Measurements from ENCODE around the gene MYO1B. TPM values are rescaled to one million over a fixed set of nuclear protein-coding genes. Genes with fewer than 3 reads are reported as not detected.

The MYO1B gene
- total RNA-seq, 1 donor from 2014 or later = 81.6 TPM

DNA sequence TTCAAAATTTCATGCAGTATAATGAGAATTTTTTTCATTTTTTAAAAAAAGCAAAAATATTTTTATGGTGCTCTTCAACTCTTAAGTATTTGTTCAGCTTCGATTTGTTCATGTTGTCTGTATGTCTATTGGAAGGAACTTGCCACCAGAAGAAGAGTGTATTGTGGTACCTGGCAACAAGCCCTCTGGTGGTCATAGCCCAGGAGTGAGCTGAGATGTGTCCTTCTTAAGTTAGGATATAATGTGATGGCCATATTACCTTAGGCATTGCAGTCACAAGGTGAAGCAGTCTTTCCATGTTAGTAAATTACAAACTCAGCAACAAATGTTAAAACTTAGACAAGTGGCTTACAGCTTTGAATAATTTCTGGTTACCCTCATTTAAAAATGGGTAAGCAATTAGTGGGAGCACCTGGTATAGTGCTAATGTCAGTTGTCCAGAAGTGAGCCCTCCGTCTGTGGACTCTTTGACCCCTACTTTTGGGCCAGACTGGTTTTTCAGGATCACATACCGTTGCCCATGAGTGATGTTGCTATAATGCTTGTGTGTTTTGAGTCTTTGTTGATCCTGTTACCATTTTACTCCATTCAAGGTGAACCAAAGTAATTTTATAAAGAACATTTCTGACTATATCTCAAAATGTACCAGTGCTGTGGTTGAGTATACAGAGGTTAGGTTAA, 57.4 kb downstream of the MYO1B start:
- Mint-ChIP-seq H3K27ac (peak overlapping the region; percentile 55), H3K4me1 (peaks cover 21% of the 10 kb centered on the region), H3K36me3 (peaks cover 11% of the 10 kb centered on the region), H3K27me3 (ENCODE audit: low read depth) (no peaks in the 10 kb centered on the region), H3K9me3 (no peaks in the 10 kb centered on the region), H3K4me3 (no peak overlapping the region)
- TF ChIP-seq CTCF (IDR thresholded peaks at IDR 0.05; ENCODE audit: unreplicated experiment) = peak; percentile 13
- no peak for DNase-seq (ENCODE audit: low spot score in 2 of 2, unreplicated experiment in 2 of 2)

DNA sequence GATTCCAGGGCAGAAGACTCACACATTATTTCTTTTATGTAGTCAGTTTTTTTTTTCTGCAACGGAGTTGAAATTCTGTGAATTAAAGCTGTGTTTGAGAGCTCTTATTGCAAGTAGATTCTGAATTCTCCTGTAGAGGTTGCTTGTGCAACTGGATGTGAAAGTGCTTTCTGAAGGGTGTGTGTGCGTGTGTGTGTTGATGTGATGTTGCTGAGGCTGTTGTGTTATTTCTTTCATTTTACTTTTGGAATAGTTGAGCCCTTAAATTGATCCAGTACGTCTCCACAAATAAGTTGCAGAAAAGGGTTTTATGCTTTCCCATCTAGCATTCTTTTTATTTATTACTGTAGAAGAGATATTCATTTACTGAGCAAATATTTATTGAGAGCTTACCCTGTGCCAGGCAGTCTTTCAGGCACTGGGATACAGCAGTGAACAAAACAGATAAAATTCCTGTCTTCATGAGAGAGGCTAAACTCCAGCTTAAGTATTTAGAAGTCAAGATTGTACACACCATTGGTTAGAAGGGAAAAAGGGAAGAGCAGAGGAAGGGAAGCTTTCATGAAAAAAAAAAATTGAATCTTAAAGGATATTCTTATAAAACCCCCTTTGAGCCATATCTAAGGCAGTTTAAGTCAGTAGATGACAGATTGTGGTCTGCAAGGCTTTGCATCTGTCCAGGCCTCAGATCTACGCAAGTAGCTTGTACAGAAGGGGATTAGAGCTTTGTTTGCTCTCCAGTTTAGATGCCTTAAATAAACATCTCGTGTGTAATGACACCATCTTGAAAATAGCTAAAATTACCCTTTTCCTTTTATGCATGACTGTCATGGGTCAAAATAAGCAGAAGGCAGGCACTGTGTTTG, 58.2 kb downstream of the MYO1B start:
- Mint-ChIP-seq H3K27me3 (ENCODE audit: low read depth) (no peaks in the 10 kb centered on the region), H3K27ac (peak overlapping the region; percentile 55), H3K4me1 (peaks cover 21% of the 10 kb centered on the region), H3K4me3 (no peak overlapping the region), H3K9me3 (no peaks in the 10 kb centered on the region), H3K36me3 (peaks cover 11% of the 10 kb centered on the region)
- DNase-seq (ENCODE audit: low spot score in 2 of 2, unreplicated experiment in 2 of 2) = no peak
- no peak for TF ChIP-seq CTCF (IDR thresholded peaks at IDR 0.05; ENCODE audit: unreplicated experiment)

DNA sequence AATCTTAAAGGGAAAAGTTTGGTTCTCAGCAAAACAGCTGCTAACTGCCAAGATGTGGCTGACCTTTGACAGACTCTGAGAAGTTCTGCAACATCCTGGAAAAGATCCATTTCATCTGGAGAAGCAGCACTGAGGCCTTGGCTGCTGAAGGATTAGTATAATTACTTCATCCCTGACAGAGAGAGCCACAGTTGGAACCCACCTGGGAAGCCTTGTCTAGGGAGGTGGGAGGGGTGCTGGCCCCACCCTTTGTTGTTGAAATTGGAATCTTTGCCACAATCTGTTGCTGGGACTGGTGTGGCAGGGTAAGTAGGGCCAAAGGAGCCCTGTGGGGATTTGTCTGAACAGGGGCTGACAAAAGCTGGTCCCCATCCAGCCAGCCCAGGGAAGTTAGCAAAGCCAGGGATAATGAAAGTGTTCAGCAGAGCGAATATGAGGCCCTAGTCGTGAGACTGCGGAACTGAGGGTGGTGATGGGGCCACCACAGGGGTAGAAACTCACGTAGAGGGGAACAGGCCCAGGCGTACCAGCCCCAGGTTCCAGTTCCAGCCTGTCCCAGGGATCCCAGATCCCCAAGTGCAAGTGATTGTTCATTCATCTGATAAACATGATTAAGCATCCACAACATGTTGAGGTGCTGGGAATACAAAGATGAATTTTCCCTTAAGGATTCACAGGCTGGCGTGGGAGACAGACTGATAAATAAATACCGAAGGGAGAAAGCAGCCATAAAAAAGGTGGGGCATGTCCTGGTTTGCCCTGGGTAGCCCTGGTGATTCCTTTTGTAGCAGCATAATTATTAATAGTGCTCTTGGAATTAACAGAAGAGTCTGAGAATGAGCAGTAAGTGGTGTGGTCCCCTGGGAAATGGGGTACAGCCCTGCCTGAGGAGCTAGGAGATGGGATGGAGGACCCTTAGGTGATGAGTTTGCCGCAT, 60.0 kb downstream of the MYO1B start:
- Mint-ChIP-seq H3K27ac (peak overlapping the region; percentile 36), H3K27me3 (ENCODE audit: low read depth) (no peaks in the 10 kb centered on the region), H3K9me3 (no peaks in the 10 kb centered on the region), H3K4me1 (peaks cover 21% of the 10 kb centered on the region), H3K4me3 (no peak overlapping the region), H3K36me3 (peaks cover 8% of the 10 kb centered on the region)
- no peak for DNase-seq (ENCODE audit: low spot score in 2 of 2, unreplicated experiment in 2 of 2)
- TF ChIP-seq CTCF (IDR thresholded peaks at IDR 0.05; ENCODE audit: unreplicated experiment) = no peak

- no peak for TF ChIP-seq CTCF (IDR thresholded peaks at IDR 0.05; ENCODE audit: unreplicated experiment)
- no peak for DNase-seq (ENCODE audit: low spot score in 2 of 2, unreplicated experiment in 2 of 2)
- Mint-ChIP-seq H3K27ac (no peak overlapping the region), H3K4me3 (no peak overlapping the region), H3K9me3 (no peaks in the 10 kb centered on the region), H3K27me3 (ENCODE audit: low read depth) (no peaks in the 10 kb centered on the region), H3K4me1 (peaks cover 14% of the 10 kb centered on the region), H3K36me3 (no peaks in the 10 kb centered on the region)
Measured at GRCh38 chr2:191308026-191308425, 62.8 kb downstream of the MYO1B start.

GRCh38 chr2:191311156-191311555, 66.0 kb downstream of the MYO1B start:
- peaks cover 5% of the 10 kb centered on the region for H3K4me1 Mint-ChIP-seq
- no peaks in the 10 kb centered on the region for H3K9me3 Mint-ChIP-seq
- no peak for TF ChIP-seq CTCF (IDR thresholded peaks at IDR 0.05; ENCODE audit: unreplicated experiment)
- H3K27me3 Mint-ChIP-seq (ENCODE audit: low read depth) = no peaks in the 10 kb centered on the region
- DNase-seq (ENCODE audit: low spot score in 2 of 2, unreplicated experiment in 2 of 2) = no peak
- H3K36me3 Mint-ChIP-seq = no peaks in the 10 kb centered on the region
- H3K27ac Mint-ChIP-seq = no peak overlapping the region
- H3K4me3 Mint-ChIP-seq = no peak overlapping the region

All from mesothelial cell of epicardium (in vitro differentiated cells).